T-helper 2 cell treated with Interferon-gamma antibody and Interleukin-4, amounts not matched to agents 5 μg/mL and 100 μg/mL, for 36 hours (primary cell): Measurements from ENCODE around the gene SGIP1.
"Not testable (repeated sequence)": the region's sequence is repeated elsewhere in the genome, so short reads cannot be mapped to it uniquely, and the experiment has no call there.

Source experiments
- DNase-seq: peaks from one replicate; pipeline ENCODE4 v3.0.0; 2021; ENCODE audit warnings: low spot score
- H3K27ac Mint-ChIP-seq: one replicate; pipeline ENCODE4 v1.8.0; 2021; ENCODE audit warnings: mild to moderate bottlenecking, mixed read lengths
- H3K27me3 Mint-ChIP-seq: one replicate; pipeline ENCODE4 v1.8.0; 2021; ENCODE audit warnings: low read depth, mixed read lengths
- H3K36me3 Mint-ChIP-seq: one replicate; pipeline ENCODE4 v1.8.0; 2021; ENCODE audit warnings: low read depth, mixed read lengths
- H3K4me1 Mint-ChIP-seq: one replicate; pipeline ENCODE4 v1.8.0; 2021; ENCODE audit warnings: low read depth, mixed read lengths
- H3K4me3 Mint-ChIP-seq: one replicate; pipeline ENCODE4 v1.8.0; 2022; ENCODE audit warnings: mild to moderate bottlenecking, moderate library complexity, mixed read lengths
- H3K9me3 Mint-ChIP-seq: one replicate; pipeline ENCODE4 v1.8.0; 2021; ENCODE audit warnings: mixed read lengths

The SGIP1 gene

DNA sequence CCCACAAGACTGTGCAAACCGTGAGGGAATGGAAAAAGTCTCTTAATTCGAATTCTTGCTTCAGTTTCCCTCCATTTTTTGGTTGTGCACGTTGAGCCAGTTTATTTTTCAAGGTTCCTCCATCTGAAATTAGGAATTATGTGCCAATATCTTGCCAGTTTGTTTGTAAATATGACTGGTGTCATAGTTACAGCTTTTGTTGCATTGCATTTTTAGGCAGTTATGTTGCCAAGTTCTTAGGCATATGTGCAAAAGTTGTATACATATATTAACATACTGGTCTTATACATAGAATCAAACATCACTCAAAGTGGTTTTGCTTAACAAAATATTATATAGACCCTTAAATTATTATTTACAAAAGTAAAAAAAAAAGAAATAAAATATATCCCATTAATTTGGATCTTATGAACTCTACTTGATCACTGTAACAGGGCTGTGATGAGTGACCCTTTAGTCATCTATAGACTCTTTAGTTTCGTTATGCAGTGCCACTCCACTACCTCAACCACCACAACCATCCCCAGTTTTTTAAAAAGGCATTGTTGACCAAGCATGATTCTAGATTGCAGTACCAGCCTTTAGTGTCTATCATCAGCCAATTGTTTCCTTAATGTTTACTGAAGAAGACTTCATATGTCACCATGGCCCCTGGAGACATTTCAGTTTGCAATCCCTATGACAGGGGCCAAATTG, 197.4 kb downstream of the SGIP1 start:
- H3K27ac Mint-ChIP-seq, result no peak overlapping the region
- H3K27me3 Mint-ChIP-seq, result peaks cover 1% of the 10 kb centered on the region
- H3K9me3 Mint-ChIP-seq, result no peaks in the 10 kb centered on the region
- H3K36me3 Mint-ChIP-seq, result peaks cover 1% of the 10 kb centered on the region
- no peak for DNase-seq
- peaks cover 32% of the 10 kb centered on the region for H3K4me1 Mint-ChIP-seq
- no peak overlapping the region for H3K4me3 Mint-ChIP-seq

DNA sequence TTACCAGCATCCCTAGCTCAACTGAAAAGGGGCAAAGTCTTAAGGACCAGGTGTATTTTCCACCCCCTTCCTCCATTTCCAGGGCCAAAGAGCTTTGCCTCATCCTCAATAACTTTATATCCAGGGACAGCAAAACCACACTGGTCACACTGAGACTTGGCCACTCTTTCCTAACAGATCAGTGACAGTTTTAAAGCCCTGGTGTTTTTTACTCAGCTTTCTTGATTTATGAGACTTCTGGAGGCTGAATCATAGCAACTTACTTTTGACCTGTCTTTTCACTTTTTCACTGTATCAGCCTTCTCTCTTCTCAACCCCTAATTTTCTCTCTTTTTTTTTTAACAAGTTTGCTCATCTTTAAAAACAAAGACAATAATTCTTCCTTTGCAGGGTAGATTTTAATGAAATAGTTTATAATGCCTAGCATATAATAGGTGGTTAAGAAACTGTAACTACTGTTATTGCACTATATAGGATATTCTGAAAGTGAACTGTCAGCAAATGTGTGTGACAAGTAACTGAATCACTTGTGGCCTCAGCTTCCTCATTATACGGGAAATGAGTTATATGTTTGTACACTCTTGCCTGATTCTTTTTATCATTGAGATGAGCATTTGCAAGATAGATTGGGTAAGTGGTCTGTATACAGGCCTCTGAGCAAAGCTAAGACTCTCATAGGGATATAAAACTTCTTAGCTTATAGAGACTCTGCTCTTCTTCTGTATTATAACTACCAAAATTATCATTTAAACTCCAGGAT, 198.6 kb downstream of the SGIP1 start:
- Mint-ChIP-seq H3K27ac (peak overlapping the region; percentile 62), H3K27me3 (no peaks in the 10 kb centered on the region), H3K4me3 (no peak overlapping the region), H3K4me1 (peaks cover 31% of the 10 kb centered on the region), H3K9me3 (no peaks in the 10 kb centered on the region), H3K36me3 (peaks cover 1% of the 10 kb centered on the region)
- DNase-seq, result no peak

DNA sequence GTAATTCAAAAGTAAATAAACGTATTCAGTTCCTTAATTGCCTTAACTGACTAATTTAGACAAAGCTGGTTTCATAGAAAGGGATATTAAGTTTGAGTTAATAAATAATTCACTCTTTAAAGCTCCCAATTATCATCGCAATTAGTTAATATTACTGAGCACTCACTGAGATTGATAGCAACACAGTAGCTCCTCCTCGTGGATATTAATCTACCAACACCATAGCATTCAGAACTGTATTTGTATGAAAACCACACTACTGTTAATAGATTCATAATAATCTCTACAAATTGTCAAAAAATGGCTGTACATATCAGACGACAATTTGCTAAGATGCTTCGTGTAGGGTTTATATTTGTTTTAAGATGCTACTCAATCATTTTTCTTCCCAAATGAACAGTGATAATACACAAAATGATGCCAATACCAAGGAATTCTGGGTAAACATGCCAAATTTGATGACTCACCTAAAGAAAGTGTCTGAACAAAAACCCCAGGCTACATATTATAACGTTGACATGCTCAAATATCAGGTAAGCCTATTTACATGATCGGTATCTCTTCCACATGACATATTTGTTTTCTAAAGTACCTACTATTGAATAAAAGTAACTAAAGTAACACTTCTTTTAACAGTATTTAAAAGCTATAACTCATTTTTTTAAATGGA, 199.5 kb downstream of the SGIP1 start:
- Mint-ChIP-seq H3K4me1 (peaks cover 29% of the 10 kb centered on the region), H3K9me3 (no peaks in the 10 kb centered on the region), H3K4me3 (no peak overlapping the region), H3K36me3 (peaks cover 1% of the 10 kb centered on the region), H3K27me3 (no peaks in the 10 kb centered on the region), H3K27ac (no peak overlapping the region)
- DNase-seq, result no peak

DNA sequence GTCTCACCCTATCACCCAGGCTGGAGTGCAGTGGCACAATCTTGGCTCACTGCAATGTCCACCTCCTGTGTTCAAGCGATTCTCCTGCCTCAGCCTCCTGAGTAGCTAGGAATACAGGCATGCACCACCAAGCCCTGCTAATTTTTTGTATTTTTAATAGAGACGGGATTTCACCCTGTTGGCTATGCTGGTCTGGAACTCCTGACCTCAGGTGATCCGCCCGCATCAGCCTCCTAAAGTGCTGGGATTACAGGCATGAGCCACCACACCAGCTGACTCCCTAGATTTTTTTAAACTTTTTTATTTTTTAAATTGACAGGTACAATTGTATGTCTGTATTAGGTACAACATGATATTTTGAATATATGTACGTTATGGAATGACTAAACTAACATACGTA, 200.6 kb downstream of the SGIP1 start:
- H3K4me3 Mint-ChIP-seq, H3K9me3 Mint-ChIP-seq, H3K27me3 Mint-ChIP-seq, H3K27ac Mint-ChIP-seq, DNase-seq, H3K36me3 Mint-ChIP-seq: not testable (repeated sequence)
- peaks cover 23% of the 10 kb centered on the region for H3K4me1 Mint-ChIP-seq

DNA sequence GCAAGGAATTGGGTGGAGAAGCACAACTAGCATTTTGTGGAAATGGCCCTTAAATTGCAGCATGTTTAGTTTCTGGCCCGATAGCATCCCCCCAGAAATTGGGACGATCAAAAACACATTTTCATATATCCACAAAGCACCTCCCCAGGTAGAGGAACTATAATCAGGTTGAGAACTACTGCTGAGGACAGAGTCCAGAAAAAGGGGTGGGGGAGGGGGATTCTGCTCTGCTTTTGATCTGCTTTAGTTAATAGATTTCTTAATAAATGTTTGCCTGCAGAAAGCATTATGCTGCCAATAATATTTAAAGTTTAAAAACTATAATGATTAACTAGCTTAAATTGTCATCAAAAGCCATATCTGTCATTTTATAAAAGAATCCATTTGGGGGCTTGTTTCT, 203.9 kb downstream of the SGIP1 start:
- no peak for DNase-seq
- peaks cover 10% of the 10 kb centered on the region for H3K4me1 Mint-ChIP-seq
- H3K27ac Mint-ChIP-seq, result no peak overlapping the region
- H3K4me3 Mint-ChIP-seq, result no peak overlapping the region
- H3K36me3 Mint-ChIP-seq, result no peaks in the 10 kb centered on the region
- peaks cover 4% of the 10 kb centered on the region for H3K27me3 Mint-ChIP-seq
- no peaks in the 10 kb centered on the region for H3K9me3 Mint-ChIP-seq

DNA sequence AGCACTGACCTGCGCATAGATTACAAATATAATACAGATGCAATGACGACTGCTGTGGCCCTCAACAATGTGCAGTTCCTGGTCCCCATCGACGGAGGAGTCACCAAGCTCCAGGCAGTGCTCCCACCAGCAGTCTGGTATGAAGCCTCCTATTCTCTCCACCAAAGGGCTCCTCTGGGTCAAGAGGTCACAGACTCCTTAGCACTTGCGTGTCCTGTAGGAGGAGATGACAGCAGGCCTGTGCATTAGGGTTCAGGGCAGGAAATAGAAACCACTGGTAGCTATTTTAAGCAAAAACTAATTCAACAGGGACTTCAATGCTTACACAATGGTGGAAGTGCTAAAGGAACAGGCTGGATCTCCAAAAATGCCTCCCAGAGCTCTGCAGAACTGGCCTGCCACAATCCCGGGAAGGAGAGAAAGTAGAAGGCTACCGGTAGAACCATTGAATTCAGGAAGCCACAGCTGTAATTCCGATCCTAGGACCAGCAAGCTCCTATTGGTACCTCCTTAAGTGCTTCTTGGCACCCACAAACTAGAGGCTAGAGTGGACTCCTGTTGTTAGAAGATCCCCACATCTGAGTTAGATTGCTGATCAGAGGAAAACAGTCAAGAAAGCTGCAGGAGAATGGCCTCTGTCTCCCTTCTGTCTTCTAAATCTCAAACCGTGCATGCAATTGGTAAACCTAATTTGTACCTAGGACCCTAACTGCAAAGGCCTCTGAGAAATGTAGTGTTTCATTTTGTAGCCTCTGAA, 205.6 kb downstream of the SGIP1 start:
- no peak for DNase-seq
- no peak overlapping the region for H3K27ac Mint-ChIP-seq
- H3K36me3 Mint-ChIP-seq, result no peaks in the 10 kb centered on the region
- peaks cover 5% of the 10 kb centered on the region for H3K4me1 Mint-ChIP-seq
- no peak overlapping the region for H3K4me3 Mint-ChIP-seq
- no peaks in the 10 kb centered on the region for H3K9me3 Mint-ChIP-seq
- peaks cover 9% of the 10 kb centered on the region for H3K27me3 Mint-ChIP-seq

DNA sequence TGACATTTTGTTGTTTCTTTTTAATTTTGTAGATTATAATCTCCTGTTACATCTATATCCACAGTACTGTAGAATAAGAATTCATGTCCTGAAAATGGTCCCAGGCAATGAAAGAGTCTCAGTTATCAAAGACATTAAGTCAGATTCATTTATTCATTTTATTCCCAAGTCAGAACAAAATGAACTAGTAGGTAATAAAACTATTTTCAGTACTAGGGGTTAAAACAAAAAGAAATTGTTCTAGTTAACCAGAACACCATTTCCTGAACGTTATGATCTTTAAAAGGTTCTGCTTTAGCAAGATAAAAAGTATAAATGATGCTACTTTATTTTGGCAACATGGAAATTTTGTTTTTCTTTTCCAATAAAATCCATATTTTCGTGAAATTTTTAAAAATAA, 211.5 kb downstream of the SGIP1 start:
- H3K4me1 Mint-ChIP-seq, result no peaks in the 10 kb centered on the region
- no peak overlapping the region for H3K27ac Mint-ChIP-seq
- no peak overlapping the region for H3K4me3 Mint-ChIP-seq
- H3K36me3 Mint-ChIP-seq, result no peaks in the 10 kb centered on the region
- DNase-seq, result no peak
- peaks cover 45% of the 10 kb centered on the region for H3K27me3 Mint-ChIP-seq
- no peaks in the 10 kb centered on the region for H3K9me3 Mint-ChIP-seq

DNA sequence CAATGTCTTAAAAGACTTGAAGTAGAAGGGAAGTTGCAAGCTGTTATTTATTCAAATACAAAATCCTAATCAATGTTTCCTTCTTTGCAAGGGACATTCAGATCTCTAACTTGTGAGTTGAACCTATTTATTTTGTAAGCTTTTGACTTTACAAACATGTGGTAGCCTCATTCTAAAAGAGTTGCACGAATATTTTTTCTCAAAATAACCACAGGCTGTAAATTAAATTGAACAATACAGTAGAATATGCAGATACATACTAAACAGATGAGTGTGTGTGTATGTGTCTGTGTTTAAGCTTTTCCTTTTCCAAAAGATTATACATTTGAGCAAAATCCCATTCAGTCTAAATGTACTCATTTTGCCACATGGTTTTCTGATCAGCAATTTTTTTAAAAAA, 213.5 kb downstream of the SGIP1 start:
- Mint-ChIP-seq H3K27me3 (peaks cover 59% of the 10 kb centered on the region), H3K4me3 (no peak overlapping the region), H3K27ac (no peak overlapping the region), H3K36me3 (no peaks in the 10 kb centered on the region), H3K4me1 (peaks cover 7% of the 10 kb centered on the region), H3K9me3 (no peaks in the 10 kb centered on the region)
- DNase-seq, result no peak

DNA sequence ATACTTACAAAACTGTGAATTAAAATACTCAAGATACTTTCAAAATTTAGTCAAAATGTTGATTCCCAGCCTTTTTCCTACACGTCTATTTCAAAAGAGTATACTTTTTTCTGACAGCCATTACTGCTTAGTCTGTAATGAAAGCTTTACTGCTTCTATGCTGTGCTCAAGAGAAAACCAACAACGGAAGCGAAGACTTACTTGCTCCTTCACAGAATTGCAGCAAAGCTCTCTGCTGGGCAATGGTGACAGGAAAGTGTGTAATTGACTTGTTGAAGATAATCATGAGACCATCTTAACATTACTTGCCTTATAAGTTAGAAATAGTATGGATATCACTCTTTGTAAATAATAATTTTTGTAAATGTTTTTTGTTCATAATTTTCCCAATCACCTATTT, 216.6 kb downstream of the SGIP1 start:
- H3K27ac Mint-ChIP-seq, result no peak overlapping the region
- H3K4me3 Mint-ChIP-seq, result no peak overlapping the region
- H3K4me1 Mint-ChIP-seq, result peaks cover 7% of the 10 kb centered on the region
- no peak for DNase-seq
- no peaks in the 10 kb centered on the region for H3K36me3 Mint-ChIP-seq
- peaks cover 68% of the 10 kb centered on the region for H3K27me3 Mint-ChIP-seq
- no peaks in the 10 kb centered on the region for H3K9me3 Mint-ChIP-seq

DNA sequence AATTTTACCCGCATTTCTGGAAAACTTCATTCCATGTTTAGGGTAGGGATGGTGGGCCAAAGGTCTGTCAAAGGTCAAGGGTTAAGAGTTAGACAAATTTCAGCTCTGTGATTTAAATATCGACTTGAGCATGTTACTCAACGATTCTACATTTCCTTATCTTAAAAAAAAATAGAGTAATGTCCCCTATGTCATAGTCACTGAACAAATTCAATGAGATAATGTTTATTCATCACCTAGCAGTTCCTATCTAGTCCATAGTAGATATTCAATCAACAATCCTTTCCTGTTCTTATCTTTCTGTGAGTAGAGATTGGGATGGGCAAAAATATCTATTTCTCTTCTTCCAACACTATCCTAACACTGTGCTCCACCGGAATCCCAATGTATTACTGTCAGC, 217.2 kb downstream of the SGIP1 start:
- H3K27ac Mint-ChIP-seq, result no peak overlapping the region
- peaks cover 68% of the 10 kb centered on the region for H3K27me3 Mint-ChIP-seq
- H3K4me3 Mint-ChIP-seq, result no peak overlapping the region

DNA sequence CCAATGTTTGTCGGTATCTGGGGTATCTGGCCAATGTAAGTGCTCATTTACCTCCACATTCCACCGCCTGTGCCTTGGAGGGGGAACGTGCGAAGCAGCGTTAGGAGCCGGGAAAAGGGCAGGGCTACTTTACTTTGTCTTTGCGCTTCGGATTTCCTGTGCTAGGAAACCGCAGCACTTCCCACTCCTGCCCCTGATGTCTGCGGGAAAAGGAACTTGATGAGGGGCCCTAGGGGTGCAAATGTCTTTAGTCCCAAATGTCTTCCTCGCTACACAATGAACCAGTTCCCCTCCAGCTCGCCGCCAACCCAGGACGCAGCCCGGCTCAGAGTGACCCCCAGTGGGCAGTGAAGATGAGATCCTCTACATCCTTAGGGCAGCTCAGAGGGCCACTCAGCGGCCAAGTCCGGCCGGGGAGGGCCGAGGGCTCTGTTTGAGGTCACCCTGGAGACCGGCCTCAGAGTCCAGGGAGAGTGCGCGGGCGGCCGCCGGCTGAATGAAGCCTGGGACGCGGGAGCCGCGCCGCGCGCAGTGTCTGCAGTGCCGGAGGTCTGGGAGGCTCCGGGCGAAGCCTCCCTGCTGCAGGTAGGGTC, 218.1 kb downstream of the SGIP1 start, which contains the start of gene DYNLT5:
DYNLT5 (plus strand) TSS at position 460 of the 593 bp plus-strand sequence. CDS start 2,200 bp downstream, outside the sequence.
- no peaks in the 10 kb centered on the region for H3K9me3 Mint-ChIP-seq
- peaks cover 68% of the 10 kb centered on the region for H3K27me3 Mint-ChIP-seq
- H3K4me3 Mint-ChIP-seq, result peak within 1 kb of the TSS; percentile 23
- DNase-seq, result no peak
- peaks cover 7% of the 10 kb centered on the region for H3K4me1 Mint-ChIP-seq
- H3K36me3 Mint-ChIP-seq, result no peaks in the 10 kb centered on the region
- no peak within 1 kb of the TSS for H3K27ac Mint-ChIP-seq

More for the DNA sequence above, 217.2 kb downstream of the SGIP1 start:
- H3K36me3 Mint-ChIP-seq, result no peaks in the 10 kb centered on the region
- no peaks in the 10 kb centered on the region for H3K9me3 Mint-ChIP-seq
- H3K4me1 Mint-ChIP-seq, result peaks cover 7% of the 10 kb centered on the region
- DNase-seq, result no peak

DNA sequence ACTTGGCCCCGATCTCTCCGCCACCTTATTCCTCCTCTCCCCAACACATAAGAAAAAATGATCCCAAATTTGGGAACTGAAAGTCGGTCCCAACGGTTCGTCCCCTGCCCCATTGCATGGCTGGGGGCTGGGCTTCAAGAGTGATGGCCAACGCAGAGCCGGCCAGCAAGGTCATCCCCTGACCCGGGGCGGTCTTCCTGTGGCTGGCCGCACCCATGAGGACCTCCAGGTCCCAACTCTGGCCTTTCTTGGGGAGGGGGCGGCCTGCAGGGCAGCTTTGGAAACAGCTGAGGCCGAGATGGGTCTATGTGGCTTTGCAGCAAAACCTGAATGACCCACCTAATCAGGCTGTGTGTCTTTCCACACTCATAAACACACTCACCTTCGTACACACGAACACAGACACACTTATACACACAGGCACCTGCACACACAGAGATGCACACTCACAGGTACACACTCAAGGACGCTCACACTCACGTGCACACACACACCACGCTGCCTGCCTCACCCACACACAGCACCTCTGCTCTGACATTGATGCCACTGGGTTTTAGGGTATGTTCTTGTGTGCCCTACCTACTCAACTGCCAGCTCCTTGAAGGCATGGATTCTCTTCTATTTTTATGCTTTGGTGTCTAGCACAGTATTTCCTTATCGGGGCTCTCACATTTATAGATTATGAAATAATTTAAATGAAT, 218.9 kb downstream of the SGIP1 start:
- Mint-ChIP-seq H3K27ac (no peak overlapping the region), H3K27me3 (peaks cover 65% of the 10 kb centered on the region), H3K4me1 (peaks cover 7% of the 10 kb centered on the region), H3K9me3 (no peaks in the 10 kb centered on the region), H3K36me3 (no peaks in the 10 kb centered on the region), H3K4me3 (peak overlapping the region; percentile 23)
- DNase-seq, result no peak

DNA sequence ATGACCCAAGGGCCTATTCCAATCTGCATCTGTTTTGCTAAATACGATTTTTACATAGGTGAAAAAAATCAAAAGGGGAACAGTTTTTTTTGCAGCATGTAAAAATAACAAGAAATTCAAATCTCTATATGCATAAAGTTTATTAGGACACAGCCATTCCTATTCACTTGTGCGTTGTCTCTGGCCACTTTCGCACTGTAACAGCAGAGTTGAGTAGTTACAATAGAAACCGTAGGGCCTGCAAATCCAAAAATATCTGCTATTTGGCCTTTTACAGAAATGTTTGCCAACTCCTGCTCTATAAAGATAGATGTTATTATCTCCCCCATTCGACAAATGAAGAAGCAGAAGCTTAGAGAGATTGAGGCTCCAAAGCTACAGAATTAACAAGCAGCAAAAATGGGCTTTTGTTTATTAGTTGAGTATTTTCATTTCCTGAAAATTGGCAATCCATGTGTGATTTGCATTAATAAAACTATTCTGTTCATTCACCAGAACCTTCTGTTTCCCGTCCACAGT, 223.8 kb downstream of the SGIP1 start:
- Mint-ChIP-seq H3K9me3 (no peaks in the 10 kb centered on the region), H3K4me1 (peaks cover 2% of the 10 kb centered on the region), H3K4me3 (no peak overlapping the region), H3K27me3 (peaks cover 29% of the 10 kb centered on the region), H3K36me3 (no peaks in the 10 kb centered on the region), H3K27ac (no peak overlapping the region)
- no peak for DNase-seq
